HepG2 (cell line): Measurements from ENCODE around the gene KCTD13. TPM values are rescaled to one million over a fixed set of nuclear protein-coding genes. Genes with fewer than 3 reads are reported as not detected.

Experiments used
- ATF5 ChIP-seq: sonication (generic); formaldehyde crosslinking; IDR thresholded peaks from 2 replicates; pipeline ENCODE4 v1.4.0; 2020; ENCODE audit warnings: mild to moderate bottlenecking, low read depth, missing genetic modification reagents
- ATF7-NPFF ChIP-seq: sonication (generic); formaldehyde crosslinking; IDR thresholded peaks from 2 replicates; pipeline ENCODE4 v1.8.1; 2023; ENCODE audit warnings: mild to moderate bottlenecking, low read depth, missing genetic modification reagents, moderate library complexity
- CHD2 ChIP-seq: IDR thresholded peaks from 2 replicates; pipeline ENCODE4 v1.6.1; 2011; ENCODE audit warnings: low read depth, low read length, improper control_type of control experiment
- E2F1 ChIP-seq: sonication (generic); formaldehyde crosslinking; IDR thresholded peaks from 2 replicates; pipeline ENCODE4 v1.5.0; 2020; ENCODE audit warnings: missing genetic modification reagents
- IRF2 ChIP-seq: IDR thresholded peaks from 2 replicates; pipeline ENCODE4 v1.6.1; 2018; ENCODE audit warnings: missing genetic modification reagents, missing compliant biosample characterization
- MEIS1 ChIP-seq: sonication (generic); formaldehyde crosslinking; IDR thresholded peaks from 2 replicates; pipeline ENCODE4 v1.9.0; 2021; ENCODE audit warnings: mild to moderate bottlenecking, missing genetic modification reagents, moderate library complexity, borderline replicate concordance
- MLLT10 ChIP-seq: sonication (generic); formaldehyde crosslinking; IDR thresholded peaks from 2 replicates; pipeline ENCODE4 v1.4.0; 2020; ENCODE audit warnings: missing genetic modification reagents
- NFATC3 ChIP-seq: sonication (generic); formaldehyde crosslinking; IDR thresholded peaks from 2 replicates; pipeline ENCODE4 v1.5.1; 2020; ENCODE audit warnings: mild to moderate bottlenecking, missing genetic modification reagents
- NR2F6 ChIP-seq, 2 experiments: IDR thresholded peaks; 2 replicates each; pipeline ENCODE4 v1.6.1; 2016; ENCODE audit warnings: antibody characterized with exemption in 1 of 2, mild to moderate bottlenecking in 1 of 2
- PATZ1 ChIP-seq: sonication (generic); formaldehyde crosslinking; IDR thresholded peaks from 2 replicates; pipeline ENCODE4 v1.4.0; 2020; ENCODE audit warnings: missing genetic modification reagents
- PHF5A ChIP-seq: IDR thresholded peaks from one replicate; pipeline ENCODE4 v1.6.1; 2018; ENCODE audit warnings: low read depth, missing genetic modification reagents; ENCODE audit not compliant: unreplicated experiment
- PHF8 ChIP-seq: sonication (generic); formaldehyde crosslinking; IDR thresholded peaks from 2 replicates; pipeline ENCODE4 v1.5.0; 2020; ENCODE audit warnings: missing genetic modification reagents
- SMARCE1 ChIP-seq: fragments of 450-650 bp; IDR thresholded peaks from 2 replicates; pipeline ENCODE4 v1.6.1; 2017; ENCODE audit warnings: borderline replicate concordance
- TCF7L2 ChIP-seq: IDR thresholded peaks from 2 replicates; pipeline ENCODE4 v1.6.1; 2011; ENCODE audit warnings: mild to moderate bottlenecking, low read depth, low read length, moderate library complexity
- THYN1 ChIP-seq: sonication (generic); formaldehyde crosslinking; IDR thresholded peaks from 2 replicates; pipeline ENCODE4 v1.8.1; 2023; ENCODE audit warnings: low read depth, mild to moderate bottlenecking, moderate library complexity, missing genetic modification reagents, borderline replicate concordance
- ZFP41 ChIP-seq: sonication (generic); formaldehyde crosslinking; IDR thresholded peaks from 2 replicates; pipeline ENCODE4 v1.4.0; 2020; ENCODE audit warnings: mild to moderate bottlenecking, missing genetic modification reagents, borderline replicate concordance
- ZKSCAN5 ChIP-seq: sonication (generic); formaldehyde crosslinking; IDR thresholded peaks from 2 replicates; pipeline ENCODE4 v1.5.1; 2020; ENCODE audit warnings: mild to moderate bottlenecking, missing genetic modification reagents
- ZNF10 ChIP-seq: sonication (generic); formaldehyde crosslinking; IDR thresholded peaks from 2 replicates; pipeline ENCODE4 v1.4.0; 2020; ENCODE audit warnings: mild to moderate bottlenecking, low read depth, missing genetic modification reagents, borderline replicate concordance
- ZNF597 ChIP-seq: sonication (generic); formaldehyde crosslinking; IDR thresholded peaks from 2 replicates; pipeline ENCODE4 v1.5.0; 2020; ENCODE audit warnings: missing genetic modification reagents
- ZNF616 ChIP-seq: sonication (generic); formaldehyde crosslinking; IDR thresholded peaks from 2 replicates; pipeline ENCODE4 v1.5.0; 2020; ENCODE audit warnings: low read depth, mild to moderate bottlenecking, missing genetic modification reagents
- ZNF737 ChIP-seq: sonication (generic); formaldehyde crosslinking; IDR thresholded peaks from 2 replicates; pipeline ENCODE4 v1.5.0; 2020; ENCODE audit warnings: missing genetic modification reagents, mild to moderate bottlenecking, borderline replicate concordance
- ZNF766 ChIP-seq: sonication (generic); formaldehyde crosslinking; IDR thresholded peaks from 2 replicates; pipeline ENCODE4 v1.5.0; 2020; ENCODE audit warnings: missing genetic modification reagents, borderline replicate concordance
- ZNF775 ChIP-seq: sonication (generic); formaldehyde crosslinking; IDR thresholded peaks from 2 replicates; pipeline ENCODE4 v1.4.0; 2020; ENCODE audit warnings: missing genetic modification reagents, mild to moderate bottlenecking, moderate library complexity, borderline replicate concordance
- ZSCAN12 ChIP-seq: sonication (generic); formaldehyde crosslinking; IDR thresholded peaks from 2 replicates; pipeline ENCODE4 v1.9.0; 2021; ENCODE audit warnings: mild to moderate bottlenecking, missing genetic modification reagents
- polyA plus RNA-seq, 8 experiments: library from polyadenylated mRNA; depleted of rRNA in 3 of 8; stranded (reverse) in 7 of 8; unstranded in 1 of 8; fragments of >200 nt; fragmentation: Illumina TruSeq in 4 of 8; extraction: Trizol in 4 of 8; gene quantifications; 2 replicates each; pipeline versions ENCODE4 v1.2.1 to v1.2.3, GENCODE V29; 2011 to 2016; ENCODE audit warnings: low read depth in 4 of 8, missing spikeins in 1 of 8, mixed read lengths in 1 of 8; ENCODE audit not compliant: insufficient read depth in 1 of 8
- total RNA-seq, 5 experiments: library from RNA; depleted of rRNA; stranded (reverse); fragments of >200 nt; fragmentation: Illumina TruSeq; extraction: Trizol; gene quantifications; 2 replicates each; pipeline ENCODE4 v1.2.3, GENCODE V29; 2016; ENCODE audit warnings: low read depth in 1 of 5

Gene KCTD13
- total and polyA plus RNA-seq, 2 of the 13 experiments (the other 11 are each of a cell fraction or from before 2014, with no cell fraction given), result 6.3 to 14.7 TPM

- no peak; the same call in 1 of the 2 replicates for TF ChIP-seq PATZ1 (CRISPR knock-in tag)
- TF ChIP-seq THYN1 (CRISPR knock-in tag), result no peak
- no peak for TF ChIP-seq CHD2
- TF ChIP-seq MEIS1 (CRISPR knock-in tag), result peak; percentile 71; the same call in 1 of the 2 replicates
- TF ChIP-seq SMARCE1, result no peak
- peak; percentile 86; the same call in 1 of the 2 replicates for TF ChIP-seq NFATC3 (CRISPR knock-in tag)
- TF ChIP-seq ZNF597, result no peak
- no peak for TF ChIP-seq MLLT10
- peak; percentile 87 for TF ChIP-seq E2F1
- no peak for TF ChIP-seq ZKSCAN5 (CRISPR knock-in tag)
- peak; percentile 69; the same call in 1 of the 2 replicates for TF ChIP-seq ZNF10
- no peak for TF ChIP-seq TCF7L2
- peak; percentile 95; the same call in 1 of the 2 replicates for TF ChIP-seq ATF5 (CRISPR knock-in tag)
- TF ChIP-seq ZNF616, result peak; percentile 92
- no peak for TF ChIP-seq PHF5A (CRISPR knock-in tag)
- TF ChIP-seq NR2F6 (IDR thresholded peaks at IDR 0.05), result no peak
- TF ChIP-seq NR2F6 (CRISPR knock-in tag; IDR thresholded peaks at IDR 0.05), result peak; percentile 34; the same call in 1 of the 2 replicates
- peak; percentile 85; the same call in 1 of the 2 replicates for TF ChIP-seq ZFP41
- peak; percentile 15; the same call in 1 of the 2 replicates for TF ChIP-seq IRF2 (CRISPR knock-in tag)
- peak; percentile 82 for TF ChIP-seq ZNF766 (CRISPR knock-in tag)
- TF ChIP-seq ZNF775 (CRISPR knock-in tag), result no peak
- TF ChIP-seq ZNF737, result peak; percentile 66; the same call in 1 of the 2 replicates
- TF ChIP-seq ZSCAN12 (CRISPR knock-in tag), result peak; percentile 88; the same call in 1 of the 2 replicates
- TF ChIP-seq PHF8, result peak; percentile 96
- peak; percentile 92 for TF ChIP-seq ATF7-NPFF (CRISPR knock-in tag)
Measured at GRCh38 chr16:29925781-29926710, at the start of gene KCTD13 (continued).
